GM18511 (cell line): ENCODE results near the gene SLC12A6.
"Not testable (repeated sequence)": the region's sequence is repeated elsewhere in the genome, so short reads cannot be mapped to it uniquely, and the experiment has no call there.

Experiments used
- ATAC-seq: cut with Tn5 transposase; IDR thresholded peaks from one replicate; pipeline ENCODE4 v1.9.1; 2021; ENCODE audit warnings: mild to moderate bottlenecking, moderate library complexity; ENCODE audit not compliant: unreplicated experiment

The SLC12A6 gene

GRCh38 chr15:34337557-34338306 is at the start of gene SLC12A6:
SLC12A6 (minus strand) TSS chr15:34337781; CDS start chr15:34336680, 1,101 bp downstream.
- peak; percentile 75 for ATAC-seq

- not testable (repeated sequence) for ATAC-seq
These were observed 44.4 kb upstream of the SLC12A6 start for GRCh38 chr15:34381829-34382521.

- ATAC-seq = not testable (repeated sequence)
These were observed 42.9 kb upstream of the SLC12A6 start for GRCh38 chr15:34380491-34380890.

GRCh38 chr15:34376856-34377255 is 39.3 kb upstream of the SLC12A6 start:
- no peak for ATAC-seq

GRCh38 chr15:34375541-34375940 is 38.0 kb upstream of the SLC12A6 start:
- ATAC-seq = not testable (repeated sequence)

- ATAC-seq = no peak
These were observed 37.2 kb upstream of the SLC12A6 start for GRCh38 chr15:34374816-34375215.

- ATAC-seq = no peak
These were observed 36.4 kb upstream of the SLC12A6 start for GRCh38 chr15:34373951-34374350.

GRCh38 chr15:34370643-34371042 is 33.1 kb upstream of the SLC12A6 start:
- no peak for ATAC-seq

GRCh38 chr15:34370129-34370528 is 32.5 kb upstream of the SLC12A6 start:
- no peak for ATAC-seq

GRCh38 chr15:34367101-34368081 is 29.8 kb upstream of the SLC12A6 start, which contains the start of gene LPCAT4:
LPCAT4 (minus strand) TSS chr15:34367196; CDS start chr15:34367100, 96 bp downstream.
- ATAC-seq = peak; percentile 77

GRCh38 chr15:34366271-34367065 is 28.9 kb upstream of the SLC12A6 start:
- peak; percentile 24 for ATAC-seq

- no peak for ATAC-seq
These were observed 28.3 kb upstream of the SLC12A6 start for GRCh38 chr15:34365836-34366235.

- ATAC-seq = no peak
These were observed 27.7 kb upstream of the SLC12A6 start for GRCh38 chr15:34365091-34365825.

GRCh38 chr15:34364041-34364440 is 26.5 kb upstream of the SLC12A6 start:
- ATAC-seq = no peak

GRCh38 chr15:34362047-34362773 is 24.6 kb upstream of the SLC12A6 start:
- ATAC-seq = no peak

GRCh38 chr15:34361278-34361677 is 23.7 kb upstream of the SLC12A6 start:
- ATAC-seq = no peak

GRCh38 chr15:34360298-34360697 is 22.7 kb upstream of the SLC12A6 start:
- no peak for ATAC-seq

- no peak for ATAC-seq
These were observed 21.8 kb upstream of the SLC12A6 start for GRCh38 chr15:34359416-34359815.

GRCh38 chr15:34358948-34359347 is 21.4 kb upstream of the SLC12A6 start:
- ATAC-seq = no peak
